Retinal pigment epithelial cell (primary cell): Measurements from ENCODE around the gene SLC6A13.
A peak's percentile ranks its signal among the peaks of the same experiment; 100 is the strongest.

Experiments
- DNase-seq: peaks from one replicate; pipeline ENCODE4 v3.0.0-alpha.2; 2010; ENCODE audit warnings: low read depth
- H3K4me3 ChIP-seq: 2 replicates; pipeline ENCODE4 v1.5.1; 2011; ENCODE audit warnings: mild to moderate bottlenecking, low read length, control low read depth, moderate library complexity
- CTCF ChIP-seq: conservative IDR thresholded peaks from 2 replicates; pipeline ENCODE4 v1.5.1; 2011; ENCODE audit warnings: low read depth, low read length, control low read depth, inconsistent platforms

SLC6A13 gene

DNA sequence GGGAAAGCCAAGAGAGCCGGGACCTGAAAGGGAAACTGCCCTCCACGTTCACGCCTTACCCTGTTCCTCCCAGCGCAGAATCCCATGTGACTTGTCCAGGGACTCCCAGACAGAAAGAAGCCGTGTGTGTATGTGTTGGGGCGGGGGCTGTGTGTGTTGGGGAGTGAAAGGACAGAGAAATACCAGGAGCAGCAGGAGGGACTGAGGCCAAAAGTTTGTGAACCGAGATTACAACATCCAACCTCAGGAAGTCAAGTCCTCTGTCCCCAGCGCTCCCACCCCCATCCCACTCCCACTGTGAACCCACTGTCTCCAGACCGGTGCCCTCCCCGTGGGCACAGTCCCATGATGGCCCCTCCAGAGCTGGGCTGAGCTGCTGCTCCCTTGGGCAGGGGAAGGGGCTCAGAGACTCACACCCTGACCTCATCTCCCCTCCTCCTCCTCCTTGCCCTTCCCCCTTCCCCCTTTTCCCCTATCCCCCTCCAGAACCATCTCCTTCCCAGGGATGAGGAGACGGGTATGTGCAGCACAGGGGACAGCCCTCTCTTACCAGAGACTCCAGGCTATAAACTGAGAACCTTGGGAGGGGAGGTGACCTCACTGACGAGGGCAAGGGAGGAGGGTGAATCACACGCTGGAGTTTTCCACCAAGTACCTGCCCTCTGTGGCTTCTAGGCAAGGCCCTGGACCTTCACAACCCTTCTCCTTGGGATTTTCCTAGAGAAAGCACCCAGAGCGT, 48.5 kb downstream of the SLC6A13 start, which contains the start of gene SLC6A12:
Gene SLC6A12 (minus strand): TSS at position 155 of the 739 bp plus-strand sequence. CDS start 4,171 bp downstream, outside the sequence.
- no peak for TF ChIP-seq CTCF

DNA sequence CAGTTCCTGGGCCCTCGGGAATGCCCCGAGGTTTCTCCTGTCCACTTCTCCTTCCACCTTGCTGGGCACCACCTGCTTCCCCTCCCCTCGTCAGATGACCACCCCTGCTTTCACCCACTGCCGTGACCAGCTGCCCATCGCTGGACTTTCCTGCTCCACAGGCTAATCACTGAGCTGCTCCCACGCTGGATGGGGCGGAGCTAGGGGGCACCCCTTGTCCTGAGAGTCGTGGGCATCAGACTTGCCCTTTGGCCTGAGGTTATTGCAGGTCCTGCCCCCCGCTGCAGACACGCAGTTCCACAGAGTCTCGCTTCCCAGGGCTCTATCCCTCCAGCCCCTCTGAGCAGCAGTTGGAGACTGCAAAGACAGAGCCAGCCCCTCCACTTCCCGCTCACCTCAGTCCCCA, 49.1 kb downstream of the SLC6A13 start:
- peak overlapping the region; percentile 3 for H3K4me3 ChIP-seq
- no peak for DNase-seq
- TF ChIP-seq CTCF: no peak

More for the DNA sequence above, 48.5 kb downstream of the SLC6A13 start, which contains the start of gene SLC6A12:
- DNase-seq: no peak
- H3K4me3 ChIP-seq: peak within 1 kb of the TSS; percentile 3

DNA sequence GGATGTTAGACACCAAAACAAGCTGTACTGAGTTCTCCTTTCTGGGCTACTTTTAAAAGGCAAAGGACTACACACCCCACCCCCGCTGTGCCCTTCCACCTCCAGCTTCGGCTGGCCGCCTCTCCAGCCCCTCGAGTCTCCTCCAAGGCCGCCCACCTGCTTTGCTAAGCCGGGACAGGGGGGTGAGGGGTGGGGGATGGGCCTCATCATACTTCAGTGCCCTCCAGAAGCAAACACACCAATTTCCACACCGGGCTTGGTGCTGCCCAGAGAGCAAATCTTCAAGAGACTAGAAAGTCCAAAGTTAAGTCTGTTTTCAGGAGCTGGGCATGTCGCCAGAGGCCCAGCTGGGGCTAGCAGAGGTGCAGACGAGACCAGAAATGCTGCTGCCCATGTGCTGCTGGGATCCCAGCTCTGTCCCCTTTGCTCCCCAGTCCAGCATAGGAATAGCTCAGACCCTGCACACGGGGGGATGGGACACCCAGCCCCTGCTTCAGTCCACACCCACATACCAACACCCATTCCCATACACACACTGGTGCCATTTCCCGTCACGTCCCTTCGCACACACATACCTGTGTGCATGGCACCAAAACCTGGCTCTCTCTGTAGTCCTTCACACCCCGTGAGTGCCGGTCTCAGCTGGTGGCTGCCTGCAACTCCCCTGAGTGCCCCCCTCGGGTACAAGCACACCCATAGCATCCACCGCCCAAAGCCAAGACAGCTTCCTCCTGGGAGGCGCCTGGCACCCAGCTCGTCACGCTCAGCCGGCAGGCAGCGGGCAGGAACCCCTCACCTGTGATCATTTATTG, 49.7 kb downstream of the SLC6A13 start:
- no peak for DNase-seq
- H3K4me3 ChIP-seq: peak overlapping the region; percentile 1
- TF ChIP-seq CTCF: no peak

DNA sequence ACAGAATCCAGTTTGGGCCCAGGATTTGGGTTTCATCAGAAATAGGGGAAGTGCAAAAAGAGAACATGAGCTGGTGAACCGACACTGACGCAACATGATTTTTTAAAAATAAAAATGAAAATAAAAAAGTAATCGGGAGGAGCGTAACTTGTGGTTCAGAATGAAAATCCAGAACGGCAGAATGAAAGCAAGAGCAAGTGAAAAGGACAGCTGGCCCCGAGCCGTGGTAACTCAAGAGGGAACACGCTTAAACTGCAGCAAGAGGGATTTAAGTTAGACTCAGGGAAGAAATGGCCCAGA, 50.3 kb downstream of the SLC6A13 start:
- DNase-seq: no peak
- TF ChIP-seq CTCF: no peak
- H3K4me3 ChIP-seq: no peak overlapping the region

DNA sequence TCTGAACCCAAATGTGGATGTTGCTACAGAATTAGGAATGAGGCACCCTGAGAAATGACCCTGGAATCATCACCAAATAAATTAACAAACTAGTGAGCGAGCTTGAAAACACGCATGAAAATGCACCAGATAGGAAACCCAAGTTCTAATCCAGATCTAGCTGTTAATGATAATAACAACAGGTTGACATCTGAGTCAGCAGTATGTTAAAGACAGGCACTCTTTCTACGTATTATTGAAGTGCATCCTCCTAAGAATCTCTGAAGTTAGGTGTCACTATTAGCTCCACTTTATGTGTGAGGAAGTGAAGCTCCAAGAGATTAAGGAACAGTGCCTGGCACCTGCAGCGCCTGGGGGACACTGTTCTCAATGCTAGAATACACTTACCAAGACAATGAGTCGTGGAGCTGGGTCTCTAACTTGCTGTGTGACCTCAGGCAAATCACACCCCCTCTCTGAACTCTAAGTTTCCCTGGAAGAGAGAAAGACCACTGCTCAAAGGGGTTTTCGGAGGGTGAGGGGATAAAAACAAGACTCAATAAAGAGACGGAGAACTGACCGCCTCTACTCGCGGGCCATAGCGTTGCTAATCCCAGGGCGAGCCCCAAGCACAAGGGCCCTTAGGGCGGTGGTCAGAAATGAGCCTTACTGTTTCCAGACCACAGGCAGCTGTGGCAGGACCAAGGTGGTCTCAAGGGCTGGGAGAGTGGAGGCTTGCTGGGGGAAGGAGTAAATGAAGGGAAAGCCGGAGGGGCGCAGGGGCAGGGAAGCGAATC, 50.8 kb downstream of the SLC6A13 start:
- DNase-seq: no peak
- no peak overlapping the region for H3K4me3 ChIP-seq
- TF ChIP-seq CTCF: no peak

DNA sequence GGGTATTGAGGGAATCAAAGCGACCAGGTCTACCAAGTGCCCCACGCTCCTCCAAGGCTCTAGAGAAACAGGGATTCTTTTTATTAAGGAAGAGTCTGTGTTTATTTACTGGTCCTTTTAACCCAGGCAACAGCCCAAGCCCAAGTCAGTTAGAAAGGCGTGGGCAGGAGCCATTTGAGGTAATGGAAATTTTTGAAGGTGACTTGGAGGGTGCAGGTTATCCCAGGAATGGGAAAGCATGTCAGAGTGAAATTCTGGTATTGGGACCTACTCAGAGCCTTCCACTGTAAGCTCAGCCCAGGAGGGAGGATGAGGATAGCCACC, 51.5 kb downstream of the SLC6A13 start:
- DNase-seq: no peak
- TF ChIP-seq CTCF: no peak
- H3K4me3 ChIP-seq: no peak overlapping the region
